GM13976 (cell line): ENCODE data around the gene HOXB7.

Source experiments
- DNase-seq: peaks from one replicate; pipeline ENCODE4 v3.0.0; 2012; ENCODE audit warnings: low spot score
- CTCF ChIP-seq: IDR thresholded peaks from 2 replicates; pipeline ENCODE4 v1.5.1; 2012; ENCODE audit warnings: borderline replicate concordance, mild to moderate bottlenecking; ENCODE audit not compliant: insufficient read depth; ENCODE audit errors: extremely low read depth, missing control alignments, control extremely low read depth
- in situ Hi-C: fragments of 300-500 bp; cut with MboI; formaldehyde crosslinking; loops from one replicate; pipeline ENCODE4 v1.12.0; 2022; ENCODE audit warnings: low sequenced_read_pairs, mixed read lengths, inconsistent platforms; ENCODE audit not compliant: unreplicated experiment

HOXB7 gene

GRCh38 chr17:48645639-48646182 lies 34.9 kb upstream of the HOXB7 start:
- in situ Hi-C loops = no loop called here
- DNase-seq = no peak
- TF ChIP-seq CTCF = no peak

- in situ Hi-C loops = no loop called here
- TF ChIP-seq CTCF = no peak
- no peak for DNase-seq
Measured at GRCh38 chr17:48644910-48645557, 34.2 kb upstream of the HOXB7 start.

GRCh38 chr17:48644159-48644558 lies 33.3 kb upstream of the HOXB7 start:
- in situ Hi-C loops = no loop called here
- no peak for TF ChIP-seq CTCF
- no peak for DNase-seq

GRCh38 chr17:48643697-48644012 lies 32.8 kb upstream of the HOXB7 start:
- no peak for DNase-seq
- no peak for TF ChIP-seq CTCF
- in situ Hi-C loops = no loop called here

GRCh38 chr17:48642843-48643696 lies 32.3 kb upstream of the HOXB7 start:
- no peak for TF ChIP-seq CTCF
- DNase-seq = no peak
- in situ Hi-C loops = no loop called here

GRCh38 chr17:48642059-48642842 lies 31.4 kb upstream of the HOXB7 start:
- DNase-seq = no peak
- TF ChIP-seq CTCF = no peak
- in situ Hi-C loops = no loop called here
